GM23338 (cell line): ENCODE data around the gene CHN1. TPM values are rescaled to one million over a fixed set of nuclear protein-coding genes. Genes with fewer than 3 reads are reported as not detected.

Source experiments
- ETS1 ChIP-seq: IDR thresholded peaks from 2 replicates; pipeline ENCODE4 v1.6.1; 2016; ENCODE audit warnings: antibody characterized with exemption
- EZH2 ChIP-seq: fragments of 200-600 bp; sonication (generic); IDR thresholded peaks from one replicate; pipeline ENCODE4 v1.8.0; 2017; ENCODE audit warnings: antibody characterized with exemption, mild to moderate bottlenecking, low read depth; ENCODE audit not compliant: unreplicated experiment
- EZH2phosphoT487 ChIP-seq: fragments of 200-600 bp; sonication (generic); IDR thresholded peaks from one replicate; pipeline ENCODE4 v1.8.1; 2018; ENCODE audit warnings: antibody characterized with exemption; ENCODE audit not compliant: unreplicated experiment
- POLR2AphosphoS5 ChIP-seq: IDR thresholded peaks from 2 replicates; pipeline ENCODE4 v1.6.1; 2016; ENCODE audit warnings: antibody characterized with exemption, low read depth
- REST ChIP-seq: IDR thresholded peaks from one replicate; pipeline ENCODE4 v1.6.1; 2018; ENCODE audit warnings: antibody characterized with exemption; ENCODE audit not compliant: unreplicated experiment
- ZNF114 ChIP-seq: fragments of 250-450 bp; sonication (Bioruptor Pico); IDR thresholded peaks from 2 replicates; pipeline ENCODE4 v1.5.0; 2020; ENCODE audit warnings: mild to moderate bottlenecking, moderate library complexity
- ZNF462 ChIP-seq: fragments of 250-450 bp; sonication (Bioruptor Pico); IDR thresholded peaks from 2 replicates; pipeline ENCODE4 v1.5.0; 2020; ENCODE audit warnings: mild to moderate bottlenecking, moderate library complexity
- polyA plus RNA-seq: library from polyadenylated mRNA; unstranded; fragments of >200 nt; fragmentation: Nextera tagmentation; extraction: Ambion mirVana; gene quantifications from 2 replicates; pipeline ENCODE4 v1.2.1, GENCODE V29; 2016
- total RNA-seq: library from RNA; depleted of rRNA; stranded (reverse); fragments of >200 nt; shearing (Covaris generic); gene quantifications from 2 replicates; pipeline ENCODE4 v1.2.3, GENCODE V29; 2014

The CHN1 gene
- total and polyA plus RNA-seq, 2 experiments from 2014 or later: 28.1 to 36.5 TPM

GRCh38 chr2:175054340-175054739, 49.2 kb upstream of the CHN1 start (continued):
- TF ChIP-seq ZNF462 (CRISPR knock-in tag): no peak
- TF ChIP-seq POLR2AphosphoS5: no peak
- TF ChIP-seq EZH2: no peak
- no peak for TF ChIP-seq REST
- TF ChIP-seq ZNF114: no peak
- no peak for TF ChIP-seq EZH2phosphoT487
- TF ChIP-seq ETS1: no peak
